Mesenchymal stem cell (in vitro differentiated cells and primary cell): ENCODE results near the gene RPL10.
"Not testable (repeated sequence)": the region's sequence is repeated elsewhere in the genome, so short reads cannot be mapped to it uniquely, and the experiment has no call there.

Experiments
- DNase-seq: peaks from one replicate; pipeline ENCODE4 v3.0.0-alpha.2; 2013
- H2AFZ ChIP-seq: one replicate; pipeline ENCODE4 v1.6.1; 2013; ENCODE audit warnings: low read depth, mild to moderate bottlenecking, control low read depth, inconsistent platforms, low read length, moderate library complexity
- H2AK5ac ChIP-seq: 2 replicates; pipeline ENCODE4 v1.6.1; 2013; ENCODE audit warnings: low read length, moderate library complexity, mild to moderate bottlenecking, inconsistent platforms; ENCODE audit not compliant: severe bottlenecking
- H2BK120ac ChIP-seq: one replicate; pipeline ENCODE4 v1.6.1; 2013; ENCODE audit warnings: low read depth, mild to moderate bottlenecking, inconsistent platforms, low read length, moderate library complexity
- H2BK12ac ChIP-seq, 2 experiments: one replicate each; pipeline ENCODE4 v1.6.1; 2013; ENCODE audit warnings: inconsistent platforms in 2 of 2, low read length in 2 of 2, mild to moderate bottlenecking in 2 of 2, moderate library complexity in 2 of 2, control low read depth in 1 of 2
- H2BK15ac ChIP-seq: one replicate; pipeline ENCODE4 v1.6.1; 2013; ENCODE audit warnings: mild to moderate bottlenecking, low read depth, inconsistent platforms; ENCODE audit not compliant: poor library complexity, severe bottlenecking
- H2BK5ac ChIP-seq: 2 replicates; pipeline ENCODE4 v1.6.1; 2013; ENCODE audit warnings: low read depth, mild to moderate bottlenecking, low read length, control low read depth, inconsistent platforms; ENCODE audit not compliant: poor library complexity, severe bottlenecking
- H3K14ac ChIP-seq, 2 experiments: one replicate each; pipeline ENCODE4 v1.6.1; 2013; ENCODE audit warnings: inconsistent platforms in 2 of 2, low read length in 2 of 2, control low read depth in 1 of 2, mild to moderate bottlenecking in 1 of 2, moderate library complexity in 1 of 2
- H3K18ac ChIP-seq, 2 experiments: one replicate each; pipeline ENCODE4 v1.6.1; 2013; ENCODE audit warnings: inconsistent platforms in 2 of 2, low read length in 2 of 2, control low read depth in 1 of 2, low read depth in 1 of 2, mild to moderate bottlenecking in 1 of 2
- H3K23ac ChIP-seq, 2 experiments: one replicate each; pipeline ENCODE4 v1.6.1; 2013; ENCODE audit warnings: inconsistent platforms in 2 of 2, low read length in 2 of 2, mild to moderate bottlenecking in 2 of 2, moderate library complexity in 2 of 2, control low read depth in 1 of 2
- H3K27ac ChIP-seq: 2 replicates; pipeline ENCODE4 v1.5.1; 2013; ENCODE audit warnings: mild to moderate bottlenecking, moderate library complexity, low read length, control low read depth, inconsistent platforms; ENCODE audit not compliant: poor library complexity, severe bottlenecking
- H3K27me3 ChIP-seq, 2 experiments: 2 replicates each; pipeline versions ENCODE4 v1.6.1 to v1.7.0; 2013; ENCODE audit warnings: low read length in 2 of 2, mild to moderate bottlenecking in 2 of 2, moderate library complexity in 2 of 2, control low read depth in 1 of 2, inconsistent platforms in 1 of 2; ENCODE audit not compliant: control insufficient read depth in 1 of 2, insufficient read depth in 1 of 2
- H3K36me3 ChIP-seq, 2 experiments: 2 replicates each; pipeline versions ENCODE4 v1.6.1 to v1.7.0; 2013; ENCODE audit warnings: low read length in 2 of 2, control low read depth in 1 of 2, inconsistent platforms in 1 of 2, low read depth in 1 of 2, mild to moderate bottlenecking in 1 of 2; ENCODE audit not compliant: insufficient read depth in 2 of 2, control insufficient read depth in 1 of 2
- H3K4ac ChIP-seq, 2 experiments: one replicate each; pipeline ENCODE4 v1.6.1; 2013; ENCODE audit warnings: inconsistent platforms in 2 of 2, low read length in 2 of 2, mild to moderate bottlenecking in 2 of 2, moderate library complexity in 2 of 2, control low read depth in 1 of 2, low read depth in 1 of 2
- H3K4me1 ChIP-seq: 2 replicates; pipeline ENCODE4 v1.6.1; 2013; ENCODE audit warnings: low read depth, low read length, control low read depth; ENCODE audit not compliant: control insufficient read depth, insufficient read depth
- H3K4me2 ChIP-seq: 2 replicates; pipeline ENCODE4 v1.6.1; 2013; ENCODE audit warnings: low read length, mild to moderate bottlenecking, inconsistent platforms; ENCODE audit not compliant: poor library complexity, severe bottlenecking
- H3K4me3 ChIP-seq, 2 experiments: 2 replicates each; pipeline versions ENCODE4 v1.5.1 to v1.7.0; 2013; ENCODE audit warnings: low read length in 2 of 2, mild to moderate bottlenecking in 2 of 2, control low read depth in 1 of 2, low read depth in 1 of 2; ENCODE audit not compliant: insufficient read depth in 1 of 2
- H3K79me1 ChIP-seq: replicated peaks from 2 replicates; pipeline ENCODE4 v1.6.1; 2013; ENCODE audit warnings: mild to moderate bottlenecking, control low read depth, low read length, inconsistent platforms; ENCODE audit not compliant: poor library complexity, severe bottlenecking
- H3K9ac ChIP-seq: 2 replicates; pipeline ENCODE4 v1.7.0; 2013; ENCODE audit warnings: mild to moderate bottlenecking, low read length, moderate library complexity
- H3K9me3 ChIP-seq: 2 replicates; pipeline ENCODE4 v1.7.0; 2013; ENCODE audit warnings: mild to moderate bottlenecking, low read length; ENCODE audit not compliant: control insufficient read depth
- H4K8ac ChIP-seq: one replicate; pipeline ENCODE4 v1.6.1; 2013; ENCODE audit warnings: inconsistent platforms, mild to moderate bottlenecking, low read length, moderate library complexity
- H4K91ac ChIP-seq: one replicate; pipeline ENCODE4 v1.6.1; 2013; ENCODE audit warnings: mild to moderate bottlenecking, low read length, inconsistent platforms
- WGBS: methylation state at CpG from one replicate; pipeline ENCODE4 v1.1.7; 2013; ENCODE audit warnings: mixed read lengths; 5-methylcytosine and 5-hydroxymethylcytosine counted together

The RPL10 gene

GRCh38 chrX:154382483-154383069 is 15.6 kb upstream of the RPL10 start:
- Histone ChIP-seq H2AK5ac (no peak overlapping the region), H2AFZ (no peak overlapping the region), H2BK15ac (no peak overlapping the region), H3K27ac (no peak overlapping the region), H3K18ac (no peak overlapping the region), H3K4me2 (no peak overlapping the region), H4K8ac (no peak overlapping the region), H3K4me1 (peaks cover 10% of the 10 kb centered on the region), H4K91ac (no peak overlapping the region), H3K23ac (no peak overlapping the region), H3K27me3 (no peaks in the 10 kb centered on the region), H2BK120ac (no peak overlapping the region), H3K14ac (no peak overlapping the region), H2BK5ac (no peak overlapping the region), H3K36me3 (peaks cover 8 to 16% of the 10 kb centered on the region in 2 experiments), H3K4me3 (no peak overlapping the region), H3K9me3 (no peaks in the 10 kb centered on the region), H3K79me1 (no peaks in the 10 kb centered on the region), H3K4ac (no peak overlapping the region), H3K9ac (no peak overlapping the region), H2BK12ac (no peak overlapping the region)
- 85% methylated on average over 9 of the region's 11 CpGs for WGBS
- DNase-seq, result no peak

- no peak for DNase-seq
- H3K14ac ChIP-seq, result no peak overlapping the region
- H2BK12ac ChIP-seq, result no peak overlapping the region
- no peak overlapping the region for H3K4me3 ChIP-seq
- no peak overlapping the region for H2BK120ac ChIP-seq
- H3K18ac ChIP-seq, result no peak overlapping the region
- H3K27me3 ChIP-seq, result no peaks in the 10 kb centered on the region
- WGBS, result 97% methylated on average over 11 of the region's 14 CpGs
- no peak overlapping the region for H3K4me2 ChIP-seq
- no peak overlapping the region for H2AFZ ChIP-seq
- no peak overlapping the region for H4K8ac ChIP-seq
- no peak overlapping the region for H4K91ac ChIP-seq
- no peak overlapping the region for H3K9ac ChIP-seq
- H3K79me1 ChIP-seq, result no peaks in the 10 kb centered on the region
- no peak overlapping the region for H3K23ac ChIP-seq
- H2BK5ac ChIP-seq, result no peak overlapping the region
- H2BK15ac ChIP-seq, result no peak overlapping the region
- H3K9me3 ChIP-seq, result no peaks in the 10 kb centered on the region
- H3K36me3 ChIP-seq, result peaks cover 8 to 16% of the 10 kb centered on the region in 2 experiments
- H2AK5ac ChIP-seq, result no peak overlapping the region
- H3K4me1 ChIP-seq, result peaks cover 6% of the 10 kb centered on the region
- no peak overlapping the region for H3K4ac ChIP-seq
- no peak overlapping the region for H3K27ac ChIP-seq
These were observed 14.6 kb upstream of the RPL10 start for GRCh38 chrX:154383359-154384283.

- Histone ChIP-seq H3K9ac (no peak overlapping the region), H3K4ac (no peak overlapping the region), H3K27ac (no peak overlapping the region), H4K8ac (no peak overlapping the region), H3K79me1 (no peaks in the 10 kb centered on the region), H3K36me3 (peaks cover 8 to 16% of the 10 kb centered on the region in 2 experiments), H3K4me2 (no peak overlapping the region), H3K27me3 (no peaks in the 10 kb centered on the region), H3K4me3 (no peak overlapping the region), H4K91ac (no peak overlapping the region), H3K9me3 (no peaks in the 10 kb centered on the region), H2BK120ac (no peak overlapping the region), H3K4me1 (peaks cover 6% of the 10 kb centered on the region), H2AFZ (no peak overlapping the region), H3K18ac (no peak overlapping the region), H3K14ac (no peak overlapping the region), H2BK5ac (no peak overlapping the region), H3K23ac (no peak overlapping the region), H2BK12ac (no peak overlapping the region), H2AK5ac (no peak overlapping the region), H2BK15ac (no peak overlapping the region)
- 90% methylated on average over 7 of the region's 8 CpGs for WGBS
- peak; percentile 23 for DNase-seq
These were observed 13.8 kb upstream of the RPL10 start for GRCh38 chrX:154384284-154384892.

GRCh38 chrX:154388094-154388493 is 10.1 kb upstream of the RPL10 start:
- not testable (repeated sequence) for H2AK5ac ChIP-seq, H2BK120ac ChIP-seq, H4K91ac ChIP-seq, H3K27ac ChIP-seq, H3K18ac ChIP-seq, DNase-seq, H3K27me3 ChIP-seq, H2BK12ac ChIP-seq, H3K4me2 ChIP-seq, H3K9ac ChIP-seq, H3K4me3 ChIP-seq, H2BK15ac ChIP-seq, H3K9me3 ChIP-seq, H3K23ac ChIP-seq, H3K4ac ChIP-seq, H3K14ac ChIP-seq, H3K36me3 ChIP-seq, H3K79me1 ChIP-seq, H2AFZ ChIP-seq, H4K8ac ChIP-seq, H3K4me1 ChIP-seq, H2BK5ac ChIP-seq
- no CpG with 5 or more reads among the region's 20 CpGs for WGBS
